NB4 (cell line): ENCODE data around the gene CRIM1.

Experiments
- DNase-seq: peaks from one replicate; pipeline ENCODE4 v3.0.0; 2010; ENCODE audit warnings: low read depth
- H3K4me3 ChIP-seq: one replicate; pipeline ENCODE4 v1.5.1; 2011; ENCODE audit warnings: mild to moderate bottlenecking, low read depth, low read length, moderate library complexity
- MYC ChIP-seq: IDR thresholded peaks from 2 replicates; pipeline ENCODE4 v1.6.1; 2011; ENCODE audit warnings: low read depth, low read length
- POLR2A ChIP-seq: IDR thresholded peaks from 2 replicates; pipeline ENCODE4 v1.6.1; 2011; ENCODE audit warnings: mild to moderate bottlenecking; ENCODE audit not compliant: insufficient read length; ENCODE audit errors: extremely low read depth
- TF ChIP-seq, protein P1 (sequence below): IDR thresholded peaks from 2 replicates; pipeline ENCODE4 v1.6.1; 2011; ENCODE audit warnings: low read depth, low read length
- TF ChIP-seq, protein P2 (sequence below): IDR thresholded peaks from one replicate; pipeline ENCODE4 v1.5.1; 2012; ENCODE audit warnings: low read depth, low read length

Gene CRIM1

GRCh38 chr2:36516136-36516870 lies 160.7 kb downstream of the CRIM1 start:
- no peak overlapping the region for H3K4me3 ChIP-seq
- TF ChIP-seq, protein P1, sequence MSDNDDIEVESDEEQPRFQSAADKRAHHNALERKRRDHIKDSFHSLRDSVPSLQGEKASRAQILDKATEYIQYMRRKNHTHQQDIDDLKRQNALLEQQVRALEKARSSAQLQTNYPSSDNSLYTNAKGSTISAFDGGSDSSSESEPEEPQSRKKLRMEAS = no peak
- no peak for TF ChIP-seq POLR2A
- TF ChIP-seq MYC = no peak
- TF ChIP-seq, protein P2, sequence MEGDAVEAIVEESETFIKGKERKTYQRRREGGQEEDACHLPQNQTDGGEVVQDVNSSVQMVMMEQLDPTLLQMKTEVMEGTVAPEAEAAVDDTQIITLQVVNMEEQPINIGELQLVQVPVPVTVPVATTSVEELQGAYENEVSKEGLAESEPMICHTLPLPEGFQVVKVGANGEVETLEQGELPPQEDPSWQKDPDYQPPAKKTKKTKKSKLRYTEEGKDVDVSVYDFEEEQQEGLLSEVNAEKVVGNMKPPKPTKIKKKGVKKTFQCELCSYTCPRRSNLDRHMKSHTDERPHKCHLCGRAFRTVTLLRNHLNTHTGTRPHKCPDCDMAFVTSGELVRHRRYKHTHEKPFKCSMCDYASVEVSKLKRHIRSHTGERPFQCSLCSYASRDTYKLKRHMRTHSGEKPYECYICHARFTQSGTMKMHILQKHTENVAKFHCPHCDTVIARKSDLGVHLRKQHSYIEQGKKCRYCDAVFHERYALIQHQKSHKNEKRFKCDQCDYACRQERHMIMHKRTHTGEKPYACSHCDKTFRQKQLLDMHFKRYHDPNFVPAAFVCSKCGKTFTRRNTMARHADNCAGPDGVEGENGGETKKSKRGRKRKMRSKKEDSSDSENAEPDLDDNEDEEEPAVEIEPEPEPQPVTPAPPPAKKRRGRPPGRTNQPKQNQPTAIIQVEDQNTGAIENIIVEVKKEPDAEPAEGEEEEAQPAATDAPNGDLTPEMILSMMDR = no peak
- DNase-seq = no peak

DNA sequence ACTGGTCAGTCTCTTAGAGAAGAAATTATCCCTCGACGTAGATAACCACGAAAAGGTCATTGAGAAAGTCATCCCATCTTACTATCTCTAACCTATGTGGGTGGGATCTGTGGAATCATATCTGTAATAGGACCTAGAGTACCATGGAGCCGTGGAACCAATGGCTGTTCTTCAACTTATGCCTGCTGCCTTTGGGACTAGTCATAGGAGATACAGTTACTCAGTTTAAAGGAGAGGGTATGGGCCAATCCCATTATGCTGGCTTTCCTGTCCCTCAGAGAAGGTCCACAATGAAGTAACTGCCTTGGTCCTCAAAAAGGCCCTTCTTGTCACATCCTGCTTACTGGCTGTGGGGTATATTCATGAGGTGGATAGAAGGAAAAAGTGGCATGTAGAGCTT lies 164.9 kb downstream of the CRIM1 start:
- H3K4me3 ChIP-seq = no peak overlapping the region
- TF ChIP-seq MYC (no peak), POLR2A (no peak)
- TF ChIP-seq, protein P2 = no peak
- TF ChIP-seq, protein P1 = no peak
- no peak for DNase-seq

- no peak for DNase-seq
- no peak overlapping the region for H3K4me3 ChIP-seq
- TF ChIP-seq, protein P1 = no peak
- TF ChIP-seq, protein P2 = no peak
- TF ChIP-seq POLR2A (no peak), MYC (no peak)
These were observed 167.6 kb downstream of the CRIM1 start for GRCh38 chr2:36523153-36523552.

DNA sequence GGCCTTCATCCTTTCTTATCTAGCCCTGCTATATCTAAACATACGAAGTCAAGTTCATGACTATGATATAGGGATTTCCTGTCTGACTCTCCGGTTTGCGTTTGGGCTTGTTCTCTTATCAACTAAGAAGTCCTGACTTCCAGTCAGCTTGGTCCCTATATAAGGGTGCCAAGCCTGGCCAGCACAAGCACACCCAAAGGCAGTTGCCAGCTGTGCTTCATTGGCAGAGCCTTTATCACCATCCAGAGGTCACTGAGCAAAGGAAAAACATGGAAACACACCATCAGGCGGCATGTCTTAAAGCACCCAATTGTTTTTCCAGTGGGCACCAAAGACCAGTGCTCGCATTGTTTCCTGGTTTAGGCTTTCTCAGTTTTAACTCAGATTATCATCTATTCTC lies 169.7 kb downstream of the CRIM1 start:
- no peak overlapping the region for H3K4me3 ChIP-seq
- TF ChIP-seq, protein P1 = no peak
- TF ChIP-seq, protein P2 = no peak
- TF ChIP-seq MYC (no peak), POLR2A (no peak)

GRCh38 chr2:36526226-36526625 lies 170.6 kb downstream of the CRIM1 start:
- DNase-seq = no peak
- H3K4me3 ChIP-seq = no peak overlapping the region
- TF ChIP-seq, protein P2 = no peak
- TF ChIP-seq POLR2A (no peak), MYC (no peak)
- TF ChIP-seq, protein P1 = no peak

More for the DNA sequence above, 169.7 kb downstream of the CRIM1 start:
- no peak for DNase-seq

- TF ChIP-seq, protein P1 = no peak
- TF ChIP-seq POLR2A (no peak), MYC (no peak)
- TF ChIP-seq, protein P2 = no peak
- DNase-seq = no peak
- H3K4me3 ChIP-seq = no peak overlapping the region
These were observed 172.7 kb downstream of the CRIM1 start for GRCh38 chr2:36528274-36528673.
